Mesothelial cell of epicardium (in vitro differentiated cells): ENCODE results near the gene APBA1. TPM values are rescaled to one million over a fixed set of nuclear protein-coding genes. Genes with fewer than 3 reads are reported as not detected.

Source experiments
- DNase-seq, 2 experiments: peaks; one replicate each; pipeline ENCODE4 v3.0.0; 2021; ENCODE audit warnings: low spot score in 2 of 2; ENCODE audit not compliant: unreplicated experiment in 2 of 2
- H3K27ac Mint-ChIP-seq: 2 replicates; pipeline ENCODE4 v1.8.0; 2021; ENCODE audit warnings: mixed read lengths
- H3K27me3 Mint-ChIP-seq: 2 replicates; pipeline ENCODE4 v1.8.0; 2021; ENCODE audit warnings: low read depth, mixed read lengths
- H3K36me3 Mint-ChIP-seq: 2 replicates; pipeline ENCODE4 v1.8.0; 2021; ENCODE audit warnings: mixed read lengths
- H3K4me1 Mint-ChIP-seq: 2 replicates; pipeline ENCODE4 v1.8.0; 2021; ENCODE audit warnings: mixed read lengths
- H3K4me3 Mint-ChIP-seq: 2 replicates; pipeline ENCODE4 v1.8.0; 2021; ENCODE audit warnings: mild to moderate bottlenecking, moderate library complexity, mixed read lengths
- H3K9me3 Mint-ChIP-seq: 2 replicates; pipeline ENCODE4 v1.8.0; 2021; ENCODE audit warnings: mixed read lengths
- total RNA-seq: library from RNA; stranded (reverse); gene quantifications from 3 replicates; pipeline ENCODE4 v1.2.1, GENCODE V29; 2021
- TF ChIP-seq, protein P1 (sequence below): fragments of 200-600 bp; sonication (generic); IDR thresholded peaks from one replicate; pipeline ENCODE4 v1.5.0; 2021; ENCODE audit warnings: antibody characterized with exemption; ENCODE audit not compliant: unreplicated experiment

The APBA1 gene
- total RNA-seq, 1 donor from 2014 or later, result 18.4 TPM

DNA sequence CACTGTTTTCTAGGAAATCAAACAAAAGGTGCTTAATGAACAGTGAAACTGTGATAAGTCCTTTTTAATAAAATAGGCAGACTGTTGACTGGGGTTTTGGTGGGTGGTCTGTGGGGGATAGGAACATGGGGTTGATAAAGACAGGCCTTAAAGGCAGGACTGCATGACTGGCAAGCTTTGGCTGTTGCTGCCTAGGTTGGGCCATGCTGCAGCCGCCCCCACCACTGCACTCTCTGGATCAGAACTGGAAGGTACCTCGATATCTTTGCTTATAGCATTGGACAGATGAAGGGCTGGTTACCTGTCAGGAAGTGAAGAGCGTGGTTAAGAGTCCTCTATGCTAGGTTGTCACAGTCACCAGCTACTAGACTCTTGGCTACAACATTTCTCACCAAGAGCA lies 24.4 kb downstream of the APBA1 start:
- Mint-ChIP-seq H3K27me3 (peaks cover 10% of the 10 kb centered on the region), H3K9me3 (no peaks in the 10 kb centered on the region), H3K36me3 (no peaks in the 10 kb centered on the region), H3K4me3 (no peak overlapping the region), H3K27ac (no peak overlapping the region), H3K4me1 (peaks cover 8% of the 10 kb centered on the region)
- DNase-seq, result no peak
- TF ChIP-seq, protein P1, sequence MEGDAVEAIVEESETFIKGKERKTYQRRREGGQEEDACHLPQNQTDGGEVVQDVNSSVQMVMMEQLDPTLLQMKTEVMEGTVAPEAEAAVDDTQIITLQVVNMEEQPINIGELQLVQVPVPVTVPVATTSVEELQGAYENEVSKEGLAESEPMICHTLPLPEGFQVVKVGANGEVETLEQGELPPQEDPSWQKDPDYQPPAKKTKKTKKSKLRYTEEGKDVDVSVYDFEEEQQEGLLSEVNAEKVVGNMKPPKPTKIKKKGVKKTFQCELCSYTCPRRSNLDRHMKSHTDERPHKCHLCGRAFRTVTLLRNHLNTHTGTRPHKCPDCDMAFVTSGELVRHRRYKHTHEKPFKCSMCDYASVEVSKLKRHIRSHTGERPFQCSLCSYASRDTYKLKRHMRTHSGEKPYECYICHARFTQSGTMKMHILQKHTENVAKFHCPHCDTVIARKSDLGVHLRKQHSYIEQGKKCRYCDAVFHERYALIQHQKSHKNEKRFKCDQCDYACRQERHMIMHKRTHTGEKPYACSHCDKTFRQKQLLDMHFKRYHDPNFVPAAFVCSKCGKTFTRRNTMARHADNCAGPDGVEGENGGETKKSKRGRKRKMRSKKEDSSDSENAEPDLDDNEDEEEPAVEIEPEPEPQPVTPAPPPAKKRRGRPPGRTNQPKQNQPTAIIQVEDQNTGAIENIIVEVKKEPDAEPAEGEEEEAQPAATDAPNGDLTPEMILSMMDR, result no peak

DNA sequence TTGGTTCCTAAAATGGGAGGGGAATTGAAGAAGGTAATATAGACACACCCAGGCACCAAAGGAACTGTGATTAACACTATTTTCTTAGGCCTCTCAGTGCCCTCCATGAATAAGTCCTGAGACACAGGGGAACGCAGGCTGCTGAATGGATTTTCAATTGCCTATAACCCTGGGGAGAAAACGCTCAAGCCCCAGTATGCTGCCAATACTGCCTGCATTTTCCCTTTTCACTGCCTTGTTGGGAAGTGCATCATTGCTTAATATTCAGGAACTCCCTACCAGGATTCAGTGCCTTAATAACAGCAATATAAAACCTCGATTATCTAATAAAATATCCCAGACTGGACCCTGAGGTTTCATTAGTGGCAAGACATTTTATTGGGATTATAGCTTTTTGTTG lies 25.4 kb downstream of the APBA1 start:
- H3K4me1 Mint-ChIP-seq, result peaks cover 8% of the 10 kb centered on the region
- no peak overlapping the region for H3K27ac Mint-ChIP-seq
- peaks cover 5% of the 10 kb centered on the region for H3K9me3 Mint-ChIP-seq
- peaks cover 10% of the 10 kb centered on the region for H3K27me3 Mint-ChIP-seq
- TF ChIP-seq, protein P1, result no peak
- H3K4me3 Mint-ChIP-seq, result no peak overlapping the region
- no peak for DNase-seq
- H3K36me3 Mint-ChIP-seq, result no peaks in the 10 kb centered on the region

DNA sequence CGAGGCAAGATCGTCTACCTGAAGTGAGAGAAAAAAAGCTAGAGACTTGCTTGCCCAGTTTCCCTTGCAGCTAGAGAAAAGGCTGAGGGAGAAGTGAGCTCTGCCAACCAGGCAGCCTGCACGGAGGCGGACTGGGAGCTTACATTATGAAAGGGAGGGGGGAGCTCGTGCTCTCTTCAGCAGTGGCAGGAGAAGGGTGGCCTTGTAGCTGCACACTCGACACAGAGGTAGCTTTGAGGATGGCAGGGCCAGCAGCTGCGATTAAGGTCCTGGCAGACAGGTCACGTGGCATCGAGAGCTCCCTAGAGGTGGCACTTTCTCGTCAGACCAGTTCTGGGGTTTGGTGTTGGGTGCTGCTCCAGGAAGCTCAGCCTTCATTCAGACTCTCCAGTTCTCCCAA lies 26.7 kb downstream of the APBA1 start:
- Mint-ChIP-seq H3K9me3 (peaks cover 14% of the 10 kb centered on the region), H3K36me3 (no peaks in the 10 kb centered on the region), H3K27me3 (peaks cover 19% of the 10 kb centered on the region), H3K4me3 (no peak overlapping the region), H3K4me1 (peaks cover 5% of the 10 kb centered on the region), H3K27ac (no peak overlapping the region)
- no peak for DNase-seq
- TF ChIP-seq, protein P1, result no peak

DNA sequence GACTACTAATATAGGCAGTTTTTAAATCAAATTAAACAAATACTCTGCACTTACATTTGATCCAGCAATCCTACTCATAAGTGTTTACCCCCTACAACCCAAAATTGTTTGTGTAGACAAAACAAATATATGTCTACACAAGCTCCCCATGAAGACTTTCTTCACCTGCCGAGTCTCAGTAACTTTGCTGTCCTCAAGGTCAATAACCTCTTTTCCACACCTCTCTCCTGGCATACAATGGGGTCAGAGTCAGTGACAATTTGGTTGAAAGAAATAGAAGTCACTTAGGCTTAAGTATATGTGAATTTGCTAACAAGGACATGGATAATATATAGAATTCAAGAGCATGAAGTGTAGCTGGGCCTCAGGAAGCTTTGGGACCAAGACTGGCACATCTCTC lies 29.1 kb downstream of the APBA1 start:
- peaks cover 4% of the 10 kb centered on the region for H3K4me1 Mint-ChIP-seq
- TF ChIP-seq, protein P1, result no peak
- H3K9me3 Mint-ChIP-seq, result peaks cover 14% of the 10 kb centered on the region
- H3K27ac Mint-ChIP-seq, result no peak overlapping the region
- peaks cover 24% of the 10 kb centered on the region for H3K27me3 Mint-ChIP-seq
- no peaks in the 10 kb centered on the region for H3K36me3 Mint-ChIP-seq
- no peak for DNase-seq
- no peak overlapping the region for H3K4me3 Mint-ChIP-seq

DNA sequence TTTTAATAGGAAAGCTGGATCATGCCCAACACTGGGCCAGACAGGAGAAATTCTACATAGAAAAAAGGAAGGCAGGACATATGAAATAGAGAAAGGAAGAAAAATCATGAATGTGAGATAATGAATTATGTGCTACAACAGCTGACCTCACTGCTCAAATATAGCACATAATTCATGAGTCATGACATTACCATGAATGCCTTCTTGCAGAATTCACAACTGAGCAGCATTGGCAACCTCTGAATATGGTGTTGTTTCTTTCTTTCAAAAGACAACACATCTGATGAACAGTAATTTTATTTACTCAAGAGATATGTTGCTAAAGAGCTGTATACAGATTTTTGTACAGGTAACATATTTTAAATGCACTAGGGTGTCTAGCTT lies 34.4 kb downstream of the APBA1 start:
- DNase-seq, result no peak
- TF ChIP-seq, protein P1, result no peak
- Mint-ChIP-seq H3K4me3 (no peak overlapping the region), H3K27me3 (peaks cover 34% of the 10 kb centered on the region), H3K4me1 (no peaks in the 10 kb centered on the region), H3K36me3 (peaks cover 1% of the 10 kb centered on the region), H3K9me3 (peaks cover 28% of the 10 kb centered on the region), H3K27ac (no peak overlapping the region)

DNA sequence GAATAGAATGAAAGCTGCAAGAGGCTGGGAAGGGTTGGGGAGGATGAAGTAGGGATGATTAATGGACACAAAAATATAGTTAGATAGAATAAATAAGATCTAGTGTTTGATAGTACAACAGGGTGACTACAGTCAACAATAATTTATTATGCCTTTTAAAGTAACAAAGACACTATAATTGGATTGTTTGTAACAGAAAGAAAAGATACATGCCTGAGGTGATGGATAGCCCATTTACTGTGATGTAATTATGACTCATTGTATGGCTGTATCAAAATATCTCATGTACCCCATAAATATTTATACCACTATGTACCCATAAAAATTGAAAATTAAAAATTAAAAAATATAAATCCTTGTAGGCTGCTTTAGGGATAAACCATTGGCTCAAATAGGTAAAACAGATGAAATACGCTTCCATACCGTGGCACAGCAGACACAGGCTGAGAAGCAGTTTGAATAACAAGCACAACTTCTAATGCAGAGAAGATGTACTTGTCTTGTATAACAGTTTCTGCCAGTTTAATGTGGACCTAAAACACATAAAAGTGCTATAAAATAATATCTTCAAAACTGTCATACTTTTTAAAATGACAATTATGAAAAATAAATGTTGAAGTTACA lies 34.9 kb downstream of the APBA1 start:
- no peaks in the 10 kb centered on the region for H3K4me1 Mint-ChIP-seq
- no peak for DNase-seq
- H3K27ac Mint-ChIP-seq, result no peak overlapping the region
- peaks cover 26% of the 10 kb centered on the region for H3K9me3 Mint-ChIP-seq
- peaks cover 1% of the 10 kb centered on the region for H3K36me3 Mint-ChIP-seq
- peaks cover 34% of the 10 kb centered on the region for H3K27me3 Mint-ChIP-seq
- TF ChIP-seq, protein P1, result no peak
- no peak overlapping the region for H3K4me3 Mint-ChIP-seq
